GM12801 (cell line): ENCODE results near the gene OR5H6.

Source experiments
- TF ChIP-seq, protein P1 (sequence below): IDR thresholded peaks from one replicate; pipeline ENCODE4 v1.5.1; 2011; ENCODE audit warnings: control low read depth; ENCODE audit not compliant: insufficient read length; ENCODE audit errors: extremely low read depth

The OR5H6 gene

DNA sequence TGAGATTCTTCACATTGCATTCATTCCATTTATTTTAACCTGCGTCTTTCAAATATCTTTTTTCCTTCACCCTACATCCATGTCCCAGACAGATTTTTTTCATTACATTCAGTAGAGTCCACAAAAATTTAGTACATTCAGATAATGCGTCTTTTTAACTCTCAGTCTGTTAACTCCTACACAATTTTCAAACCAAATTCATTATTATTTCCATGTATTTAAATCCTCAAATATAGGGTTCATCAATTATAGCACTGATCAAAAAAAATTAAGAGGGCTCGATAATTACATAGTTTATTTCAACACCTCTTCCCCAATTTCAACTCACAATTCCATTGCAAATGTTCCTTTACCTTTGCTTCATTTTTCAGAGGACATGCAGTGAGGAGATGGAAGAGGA, at the start of gene OR5H6:
TSS of gene OR5H6 (plus strand) at position 301 of the 400 bp plus-strand sequence. CDS start at position 390, 89 bp downstream.
- TF ChIP-seq, protein P1, sequence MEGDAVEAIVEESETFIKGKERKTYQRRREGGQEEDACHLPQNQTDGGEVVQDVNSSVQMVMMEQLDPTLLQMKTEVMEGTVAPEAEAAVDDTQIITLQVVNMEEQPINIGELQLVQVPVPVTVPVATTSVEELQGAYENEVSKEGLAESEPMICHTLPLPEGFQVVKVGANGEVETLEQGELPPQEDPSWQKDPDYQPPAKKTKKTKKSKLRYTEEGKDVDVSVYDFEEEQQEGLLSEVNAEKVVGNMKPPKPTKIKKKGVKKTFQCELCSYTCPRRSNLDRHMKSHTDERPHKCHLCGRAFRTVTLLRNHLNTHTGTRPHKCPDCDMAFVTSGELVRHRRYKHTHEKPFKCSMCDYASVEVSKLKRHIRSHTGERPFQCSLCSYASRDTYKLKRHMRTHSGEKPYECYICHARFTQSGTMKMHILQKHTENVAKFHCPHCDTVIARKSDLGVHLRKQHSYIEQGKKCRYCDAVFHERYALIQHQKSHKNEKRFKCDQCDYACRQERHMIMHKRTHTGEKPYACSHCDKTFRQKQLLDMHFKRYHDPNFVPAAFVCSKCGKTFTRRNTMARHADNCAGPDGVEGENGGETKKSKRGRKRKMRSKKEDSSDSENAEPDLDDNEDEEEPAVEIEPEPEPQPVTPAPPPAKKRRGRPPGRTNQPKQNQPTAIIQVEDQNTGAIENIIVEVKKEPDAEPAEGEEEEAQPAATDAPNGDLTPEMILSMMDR = no peak

DNA sequence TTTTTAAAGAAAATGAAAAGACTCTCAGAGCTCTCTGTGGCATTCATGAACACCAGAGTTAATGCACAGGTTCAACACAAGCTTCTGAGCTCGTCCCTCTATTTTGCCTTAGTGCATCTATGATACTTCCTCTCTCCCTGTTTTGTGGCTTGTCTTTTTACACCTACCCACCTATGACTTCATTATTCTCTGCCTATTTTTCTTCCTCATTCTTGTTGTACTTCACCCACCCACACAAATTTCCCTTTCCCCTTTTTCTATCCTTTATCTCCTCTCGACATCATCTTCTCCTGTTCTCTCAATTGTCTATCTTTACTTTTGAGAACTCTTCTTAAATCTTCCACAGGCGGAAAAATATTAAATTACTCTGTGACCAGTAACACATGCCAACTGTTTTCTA, 49.0 kb upstream of the OR5H6 start:
- TF ChIP-seq, protein P1 = no peak

DNA sequence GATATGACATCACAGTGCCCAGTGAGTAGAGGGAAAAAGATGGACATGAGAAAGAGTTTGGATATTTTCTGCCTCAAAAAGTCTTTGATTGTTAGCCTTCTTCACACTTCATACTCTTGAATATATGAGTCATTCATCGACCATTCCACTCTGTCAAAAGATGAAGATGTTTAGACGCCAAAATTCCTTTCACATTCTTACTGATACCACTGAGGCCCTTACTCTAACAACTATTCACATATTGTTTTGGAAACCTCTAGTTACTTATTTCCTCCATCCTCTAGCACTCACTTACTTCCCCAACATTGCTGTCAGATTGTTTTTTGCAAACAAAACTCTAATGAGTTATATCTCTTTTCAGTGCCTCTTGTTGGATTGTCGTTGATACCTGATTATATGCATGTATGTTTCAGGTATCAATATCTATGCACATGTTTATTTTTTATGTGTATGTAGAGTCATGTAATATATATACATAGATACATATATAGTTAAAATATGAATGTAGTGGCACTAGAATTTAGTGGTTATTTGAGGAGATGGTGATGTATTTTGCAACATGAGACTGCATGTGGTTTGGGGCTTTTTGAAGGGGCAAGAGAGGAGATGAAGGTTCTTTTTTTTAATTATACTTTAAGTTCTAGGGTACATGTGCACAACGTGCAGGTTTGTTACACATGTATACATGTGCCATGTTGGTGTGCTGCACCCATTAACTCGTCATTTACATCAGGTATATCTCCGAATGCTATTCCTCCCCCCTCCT, 40.0 kb upstream of the OR5H6 start:
- TF ChIP-seq, protein P1 = no peak

DNA sequence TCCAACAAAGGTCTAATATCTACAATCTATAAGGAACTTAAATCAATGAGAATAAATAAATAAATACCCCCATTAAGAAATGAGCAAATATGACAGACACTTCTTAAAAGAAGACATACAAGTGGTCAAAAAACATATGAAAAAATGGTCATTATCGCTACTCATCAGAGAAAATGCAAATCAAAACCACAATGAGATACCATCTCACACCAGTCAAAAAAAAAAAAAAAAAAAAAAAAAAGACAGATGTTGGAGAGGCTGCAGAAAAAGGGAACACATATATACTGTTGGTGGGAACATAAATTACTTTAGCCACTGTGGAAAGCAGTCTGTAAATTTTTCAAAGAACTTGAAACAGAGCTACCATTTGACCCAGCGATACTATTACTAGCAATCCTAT, 31.6 kb upstream of the OR5H6 start:
- TF ChIP-seq, protein P1 = no peak

DNA sequence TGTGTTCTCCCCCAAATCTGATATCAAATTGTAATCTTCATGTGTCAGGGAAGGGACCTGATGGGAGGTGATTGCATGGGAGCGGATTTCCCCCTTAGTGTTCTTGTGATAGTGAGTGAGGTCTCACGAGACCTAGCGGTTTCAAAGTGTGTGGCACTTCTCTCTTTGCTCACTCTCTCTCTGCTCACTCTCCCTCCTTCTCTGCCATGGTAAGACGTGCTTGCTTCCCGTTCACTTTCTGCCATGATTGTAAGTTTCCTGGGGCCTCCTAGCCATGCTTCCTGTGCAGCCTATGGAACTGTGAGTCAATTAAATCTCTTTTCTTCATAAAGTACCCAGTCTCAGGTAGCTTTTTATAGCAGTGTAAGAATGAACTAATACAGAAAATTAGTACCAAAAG, 30.6 kb upstream of the OR5H6 start:
- TF ChIP-seq, protein P1 = no peak

DNA sequence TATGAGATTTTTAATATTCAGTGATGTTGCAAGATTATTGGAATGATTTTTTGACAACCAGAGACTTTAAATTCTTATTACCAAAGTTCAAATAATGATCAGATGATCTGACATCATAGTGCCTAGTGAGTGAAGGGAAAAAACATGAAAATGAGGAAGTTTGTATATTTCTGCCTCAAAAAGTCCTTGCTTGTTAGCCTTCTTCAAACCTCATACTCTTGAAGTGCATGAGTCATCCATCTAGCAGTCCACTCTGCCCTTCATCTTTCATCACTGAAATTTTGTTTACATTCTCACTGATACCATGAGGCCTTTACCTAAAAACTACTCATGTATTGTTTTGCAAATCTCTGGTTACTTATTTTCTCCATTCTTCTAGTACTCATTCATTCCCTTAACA, 23.9 kb upstream of the OR5H6 start:
- TF ChIP-seq, protein P1 = no peak

DNA sequence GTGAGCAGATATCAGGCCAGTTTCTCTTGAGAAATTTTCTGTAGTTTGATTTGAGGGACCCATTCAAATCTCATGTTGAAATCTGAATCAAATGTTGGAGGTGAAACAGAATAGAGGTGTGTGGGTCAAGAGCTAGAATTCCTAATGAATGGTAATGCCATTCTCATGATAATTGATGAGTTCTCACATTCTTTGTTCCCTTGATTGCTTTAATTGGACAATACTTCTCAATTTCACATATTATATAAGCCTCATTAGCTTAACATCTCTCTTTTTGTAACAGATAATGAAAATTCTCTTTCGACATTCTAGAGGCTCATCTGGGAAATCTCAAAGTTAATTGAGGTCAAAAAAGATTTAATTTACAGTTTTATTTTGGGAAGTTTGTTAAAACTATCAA, 21.9 kb upstream of the OR5H6 start:
- TF ChIP-seq, protein P1 = no peak

DNA sequence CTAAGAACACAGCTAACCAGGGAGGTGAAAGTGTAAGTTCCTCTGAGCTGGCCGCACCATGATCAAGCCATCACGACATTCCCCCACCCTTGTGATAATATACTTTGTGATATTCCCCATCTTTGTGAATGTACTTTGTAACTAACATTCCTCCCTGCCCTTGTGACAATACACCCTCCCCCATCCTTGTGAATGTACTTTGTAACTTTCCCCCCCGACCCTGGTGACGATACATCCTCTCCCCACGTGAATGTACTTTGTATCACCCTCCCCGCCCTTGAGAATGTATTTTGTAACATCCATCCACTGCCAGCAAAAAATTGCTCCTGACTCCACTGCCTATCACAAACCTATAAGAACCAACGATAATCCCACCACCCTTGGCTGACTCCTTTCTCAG, 20.2 kb upstream of the OR5H6 start:
- TF ChIP-seq, protein P1 = no peak
